GM19324 (cell line): ENCODE data around the gene ESRRG.

Experiments
- ATAC-seq: cut with Tn5 transposase; IDR thresholded peaks from one replicate; pipeline ENCODE4 v1.9.1; 2021; ENCODE audit warnings: mild to moderate bottlenecking, moderate library complexity; ENCODE audit not compliant: unreplicated experiment, low FRiP score

ESRRG gene

GRCh38 chr1:216523449-216524190 is 199.6 kb downstream of the ESRRG start:
- ATAC-seq, result peak; percentile 78

- ATAC-seq, result no peak
Observed at GRCh38 chr1:216523043-216523442, 200.2 kb downstream of the ESRRG start.

GRCh38 chr1:216521477-216521876 is 201.8 kb downstream of the ESRRG start:
- no peak for ATAC-seq

GRCh38 chr1:216518844-216519627 is 204.2 kb downstream of the ESRRG start:
- no peak for ATAC-seq

- no peak for ATAC-seq
Observed at GRCh38 chr1:216502528-216503162, 220.6 kb downstream of the ESRRG start.

- ATAC-seq, result no peak
Observed at GRCh38 chr1:216500273-216500967, 222.8 kb downstream of the ESRRG start.

- ATAC-seq, result no peak
Observed at GRCh38 chr1:216499581-216500272, 223.5 kb downstream of the ESRRG start.

GRCh38 chr1:216498277-216498676 is 225.0 kb downstream of the ESRRG start:
- no peak for ATAC-seq

GRCh38 chr1:216485042-216485441 is 238.2 kb downstream of the ESRRG start:
- ATAC-seq, result no peak

- no peak for ATAC-seq
Observed at GRCh38 chr1:216483672-216484401, 239.4 kb downstream of the ESRRG start.

GRCh38 chr1:216482620-216483019 is 240.6 kb downstream of the ESRRG start:
- ATAC-seq, result no peak

- ATAC-seq, result no peak
Observed at GRCh38 chr1:216478238-216478637, 245.0 kb downstream of the ESRRG start.

GRCh38 chr1:216476341-216476740 is 246.9 kb downstream of the ESRRG start:
- ATAC-seq, result no peak

- no peak for ATAC-seq
Observed at GRCh38 chr1:216475659-216476276, 247.5 kb downstream of the ESRRG start.

GRCh38 chr1:216466162-216466801 is 256.9 kb downstream of the ESRRG start:
- no peak for ATAC-seq

GRCh38 chr1:216464489-216464888 is 258.7 kb downstream of the ESRRG start:
- ATAC-seq, result no peak

- no peak for ATAC-seq
Observed at GRCh38 chr1:216462066-216462775, 261.0 kb downstream of the ESRRG start.

- no peak for ATAC-seq
Observed at GRCh38 chr1:216461466-216461865, 261.8 kb downstream of the ESRRG start.
